Measurements from ENCODE around the gene CIP2A.

CIP2A gene

DNA sequence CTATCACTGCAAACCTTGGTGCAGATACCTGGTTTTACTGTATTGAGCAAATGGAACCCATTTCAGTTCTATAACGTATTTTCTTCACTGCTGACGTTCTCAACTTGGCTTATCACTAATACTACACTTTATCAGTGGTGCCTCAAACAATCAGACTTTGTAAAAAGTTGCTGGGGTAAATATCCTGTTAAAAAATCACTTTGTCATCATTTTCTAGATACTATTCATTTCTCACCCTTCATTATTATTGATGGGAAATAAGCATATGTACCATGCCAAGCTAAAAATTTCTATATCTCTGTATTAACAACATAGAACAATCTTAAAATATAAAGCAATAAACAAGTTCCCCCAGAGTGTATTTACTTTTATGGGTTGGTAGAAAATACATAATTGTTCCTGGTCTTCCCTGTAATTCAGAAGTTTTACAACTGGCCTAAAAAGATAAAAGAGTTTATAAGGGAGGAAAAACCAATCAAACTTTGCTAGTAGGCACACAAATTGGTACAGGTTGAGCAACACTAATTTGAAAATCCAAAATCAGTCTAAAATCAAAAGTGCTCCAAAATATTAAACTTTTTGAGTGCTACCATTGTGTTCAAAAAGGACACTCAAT is 33.2 kb downstream of the CIP2A start:
- DNase-seq = no peak

DNA sequence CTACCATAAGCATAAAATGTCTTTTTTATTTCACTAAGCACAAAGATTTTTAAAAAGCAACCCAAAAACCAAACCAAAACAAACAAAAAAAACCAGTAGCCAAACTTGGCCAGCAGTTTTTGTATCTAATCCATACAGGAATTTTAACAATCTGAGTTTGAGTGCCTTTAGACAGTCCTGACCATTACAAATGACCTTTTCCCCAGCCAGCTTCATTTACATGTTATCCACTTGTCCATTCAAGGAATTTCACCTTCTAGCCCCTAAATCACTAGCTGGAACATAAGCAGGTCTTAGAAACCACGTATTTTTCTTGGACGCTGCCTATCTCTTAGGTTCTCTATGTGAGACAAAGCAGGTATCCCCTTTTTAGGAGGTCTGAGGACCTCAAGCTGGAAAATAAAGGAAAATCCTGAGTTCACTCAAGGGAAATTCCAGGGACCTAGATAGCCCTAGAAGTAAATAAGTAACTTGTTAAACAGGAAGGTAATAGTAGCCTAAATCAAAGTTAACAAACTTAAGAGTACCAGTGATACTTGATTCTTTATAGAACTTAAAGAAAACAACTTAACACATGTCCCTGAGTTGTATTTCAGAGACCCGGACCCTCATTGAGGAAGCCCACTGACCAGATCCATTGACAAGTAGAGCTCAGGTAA is 34.2 kb downstream of the CIP2A start:
- DNase-seq = no peak

DNA sequence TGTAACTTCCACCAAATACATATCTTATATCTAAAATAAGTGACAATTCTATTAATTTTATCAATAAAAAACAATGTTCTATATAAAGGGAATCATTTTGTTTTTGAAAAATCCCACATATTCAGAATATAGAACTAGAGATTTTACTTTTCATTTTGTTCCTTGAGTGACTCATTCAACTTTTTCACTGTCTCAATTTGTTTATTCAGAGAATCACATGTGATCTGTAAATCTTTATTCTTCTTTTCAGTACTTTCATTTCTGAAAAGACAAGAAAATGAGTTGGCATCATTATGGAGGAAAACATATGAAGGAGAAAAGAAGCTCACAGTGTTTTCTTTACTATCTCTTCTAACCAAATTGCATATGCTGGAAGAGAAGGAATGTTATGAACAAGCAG is 35.0 kb downstream of the CIP2A start:
- DNase-seq = no peak

DNA sequence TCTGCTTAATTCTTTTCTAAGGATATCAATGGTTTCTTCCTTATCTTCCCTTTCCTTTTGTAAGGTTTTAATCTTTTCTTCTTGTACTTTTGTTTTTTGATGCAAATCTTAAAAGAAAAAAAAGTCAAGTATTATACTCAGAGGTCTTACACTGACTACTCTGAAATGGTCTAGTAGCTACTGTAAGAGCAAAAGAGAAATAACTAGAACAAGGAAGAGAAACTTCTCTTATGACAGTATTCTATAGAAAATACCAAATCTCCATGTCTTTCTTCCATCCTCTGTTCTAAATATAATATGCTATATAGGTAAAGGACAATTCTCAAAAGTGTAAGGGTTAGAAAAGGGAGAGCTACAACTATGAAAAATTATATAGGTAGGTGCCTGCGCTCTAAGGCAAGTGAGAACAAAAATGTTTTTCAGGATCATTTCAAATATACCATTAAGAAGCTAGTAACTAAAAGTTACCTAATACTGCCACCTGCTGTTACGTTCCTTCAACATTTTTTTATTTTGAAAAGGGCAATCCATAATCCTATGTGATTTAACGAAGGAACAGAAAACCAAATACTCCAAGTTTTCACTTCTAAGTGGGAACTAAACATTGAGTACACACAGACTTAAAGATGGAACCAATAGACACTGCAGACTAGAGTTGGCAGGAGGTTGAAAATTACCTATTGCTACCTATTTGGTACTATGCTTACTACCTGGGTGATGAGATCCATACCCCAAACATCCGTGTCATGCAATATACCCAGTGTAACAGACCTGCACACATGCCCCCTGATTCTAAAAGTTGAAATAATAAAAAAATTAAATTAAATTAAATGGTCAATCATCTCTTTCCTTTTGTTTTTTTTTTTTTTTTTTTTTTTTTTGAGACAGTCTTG is 36.7 kb downstream of the CIP2A start:
- DNase-seq = peak; percentile 69

DNA sequence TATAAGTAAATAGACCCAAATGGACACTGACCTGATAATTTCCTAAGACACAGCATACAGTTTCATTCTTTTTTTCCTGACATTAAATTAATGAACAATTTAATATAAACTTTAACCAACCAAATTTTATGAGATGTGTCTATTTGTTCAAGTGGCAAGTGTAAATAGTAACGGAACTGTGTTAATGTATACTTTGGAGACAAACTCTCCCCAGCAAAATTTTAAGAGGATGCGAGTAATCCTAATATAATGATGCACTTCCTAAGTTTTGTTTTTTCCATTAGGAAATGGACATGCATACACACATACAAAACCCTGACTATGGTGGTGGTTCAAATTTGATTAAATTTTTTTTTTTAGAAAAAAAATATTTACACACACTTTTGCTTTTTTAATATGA is 40.4 kb downstream of the CIP2A start:
- DNase-seq = no peak

DNA sequence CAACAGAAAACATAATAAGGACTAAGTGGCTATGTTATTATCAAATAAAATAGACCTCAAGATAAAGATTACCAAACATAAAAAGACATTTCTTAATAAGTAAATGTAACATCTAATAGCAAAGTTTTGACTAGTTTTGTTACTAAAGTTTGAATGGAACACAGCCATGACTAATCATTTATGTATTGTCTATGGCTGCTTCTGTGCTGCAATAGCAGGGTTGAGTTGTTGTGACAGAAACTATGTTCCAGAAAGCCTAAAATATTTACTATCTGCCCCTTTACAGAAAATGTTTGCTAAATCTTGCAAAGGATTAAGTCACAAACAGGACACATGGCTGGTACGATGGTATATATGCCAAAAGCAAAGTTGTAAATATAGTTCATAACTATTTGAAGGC is 40.9 kb downstream of the CIP2A start:
- DNase-seq = no peak

DNA sequence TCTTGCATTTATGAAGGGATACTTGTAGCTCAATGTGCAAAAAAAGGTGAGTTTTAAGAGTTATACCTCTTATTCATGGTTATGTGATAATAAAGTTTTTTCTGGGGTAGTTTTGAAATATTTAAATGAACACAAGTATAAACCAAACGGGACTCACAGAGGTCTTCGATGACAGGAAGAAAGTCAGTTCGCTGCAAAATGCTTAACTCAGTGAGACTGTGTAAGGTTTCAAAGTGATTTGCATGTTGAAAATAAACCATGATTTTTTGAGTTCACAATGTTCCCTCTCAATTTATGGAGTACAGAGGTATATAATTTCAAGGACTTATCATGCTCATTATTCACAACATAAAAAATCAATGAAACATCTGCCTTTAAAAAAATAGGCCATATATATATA is 42.5 kb downstream of the CIP2A start:
- no peak for DNase-seq

DNA sequence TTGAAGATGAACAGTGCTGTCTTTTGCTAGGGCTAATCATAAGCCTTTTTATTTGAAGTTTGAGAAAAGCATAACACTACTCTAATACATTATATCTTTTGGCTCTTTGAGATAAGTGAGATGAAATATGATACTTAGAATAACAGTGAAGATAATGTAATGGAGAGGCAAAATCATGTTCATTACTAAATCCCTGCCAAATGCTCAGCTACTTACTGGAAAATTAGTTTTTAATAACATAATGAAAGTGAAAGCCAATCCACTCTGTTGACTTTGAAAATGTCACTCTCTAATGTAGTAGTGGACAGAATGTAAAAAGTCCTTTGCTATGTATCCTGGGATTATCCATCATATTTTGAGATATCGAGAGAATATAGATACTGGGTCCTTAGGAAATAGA is 43.0 kb downstream of the CIP2A start:
- DNase-seq = no peak

DNA sequence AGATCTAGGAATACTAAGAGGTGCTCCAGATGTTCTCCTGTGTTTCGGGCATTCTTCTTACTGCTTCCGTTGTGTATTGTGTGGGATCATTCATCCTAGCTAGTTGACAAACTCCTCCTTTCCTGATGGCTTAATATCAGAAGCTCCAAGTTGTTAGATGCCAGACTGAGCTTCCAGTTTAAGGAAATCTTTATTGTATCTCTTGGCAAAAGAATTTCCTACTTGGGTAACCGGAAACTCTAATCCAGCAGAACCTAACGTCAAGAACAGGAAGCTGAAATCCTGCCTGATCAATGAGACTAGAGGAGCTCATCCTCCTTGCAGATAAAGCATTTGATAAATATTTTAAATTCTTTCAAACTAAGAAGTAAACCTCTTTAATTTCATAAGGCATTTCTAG is 51.2 kb downstream of the CIP2A start:
- DNase-seq = no peak

DNA sequence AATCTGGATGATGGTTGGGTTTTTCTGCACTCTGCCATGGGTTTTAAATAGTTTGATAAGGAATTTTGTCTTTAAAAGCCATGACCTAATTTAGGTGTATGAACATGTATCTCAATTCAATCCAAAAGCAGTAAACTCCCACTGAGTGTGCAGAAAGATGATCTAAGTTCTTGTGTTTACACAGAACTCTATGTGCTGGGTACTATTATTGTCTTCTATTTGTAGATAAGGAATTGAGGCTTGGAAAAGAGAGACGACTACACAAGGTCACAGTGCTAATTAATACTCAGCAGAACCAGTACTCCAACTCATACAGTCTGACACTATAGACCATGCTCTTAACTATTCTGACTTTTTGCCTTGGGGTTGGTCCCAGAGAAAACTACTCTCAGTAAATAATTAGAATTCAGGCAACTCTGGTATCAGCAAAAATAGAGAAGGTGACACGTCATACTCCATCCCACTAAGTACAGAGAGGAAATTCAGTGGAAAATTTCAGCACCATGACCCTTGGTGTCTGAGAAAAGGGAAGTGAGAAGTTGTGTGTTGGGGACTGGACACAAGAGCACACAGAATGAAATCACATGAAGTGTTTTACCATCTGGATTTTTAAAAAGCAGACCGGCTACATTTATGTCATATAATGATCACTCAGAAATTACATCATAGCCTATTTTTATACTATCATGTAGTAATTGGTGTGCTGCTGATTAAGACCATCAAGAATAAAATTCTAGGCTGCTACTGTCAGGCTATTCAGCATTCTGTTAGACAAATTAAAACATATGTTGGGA is 60.6 kb downstream of the CIP2A start:
- DNase-seq = no peak

DNA sequence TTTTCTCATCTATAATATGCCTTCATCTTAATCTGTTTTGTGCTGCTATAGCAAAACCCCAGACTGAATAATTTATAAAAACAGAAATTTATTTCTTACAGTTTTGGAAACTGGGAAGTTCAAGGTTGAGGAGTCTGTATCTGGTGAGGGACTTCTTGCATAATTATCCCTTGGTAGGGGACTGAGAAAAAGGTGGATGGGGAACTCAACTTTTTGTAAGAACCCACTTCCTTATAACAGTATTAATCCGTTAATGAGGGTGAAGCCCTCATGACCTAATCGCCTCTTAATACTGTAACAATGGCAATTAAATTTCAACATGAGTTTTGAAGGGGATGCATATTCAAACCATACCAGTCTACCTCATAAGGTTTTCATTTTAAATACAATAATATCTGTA is 61.4 kb downstream of the CIP2A start:
- no peak for DNase-seq

DNA sequence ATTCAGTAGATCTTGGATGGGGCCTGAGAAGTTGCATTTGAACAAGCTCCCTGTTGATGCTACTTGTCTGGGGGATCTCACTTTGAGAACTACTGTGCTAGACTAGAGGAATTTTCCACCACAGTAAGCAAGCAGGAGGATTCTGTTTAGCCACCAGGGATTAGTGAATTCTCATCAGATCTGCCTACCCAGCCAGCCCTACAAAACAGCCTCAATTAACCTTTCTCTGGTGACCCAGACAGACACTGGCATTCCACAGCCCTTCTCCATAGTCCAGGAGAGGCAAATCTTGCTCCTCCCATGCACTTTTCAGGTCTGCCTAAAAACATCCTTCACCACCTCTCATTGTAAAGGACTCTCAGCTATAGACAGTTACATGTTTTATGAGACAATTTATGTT is 62.1 kb downstream of the CIP2A start:
- no peak for DNase-seq

DNA sequence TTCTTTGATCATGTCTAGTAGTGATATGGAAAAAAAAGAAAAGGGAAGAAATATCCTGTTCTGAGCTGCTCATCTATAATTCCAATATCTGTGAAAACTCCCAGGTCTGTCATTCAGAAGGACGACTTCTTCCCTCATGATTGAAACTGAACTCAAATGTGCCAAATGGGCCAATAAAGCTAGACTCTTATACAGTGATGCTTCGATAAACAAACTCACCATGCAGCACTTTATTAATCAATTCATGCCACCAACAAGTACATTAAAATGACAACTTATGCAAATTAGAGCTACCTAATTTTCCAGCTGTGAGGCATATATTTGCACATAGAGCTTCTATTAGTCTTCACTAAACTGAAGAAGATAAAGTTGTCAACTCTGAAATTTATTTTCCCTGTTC is 63.3 kb downstream of the CIP2A start:
- DNase-seq = no peak

DNA sequence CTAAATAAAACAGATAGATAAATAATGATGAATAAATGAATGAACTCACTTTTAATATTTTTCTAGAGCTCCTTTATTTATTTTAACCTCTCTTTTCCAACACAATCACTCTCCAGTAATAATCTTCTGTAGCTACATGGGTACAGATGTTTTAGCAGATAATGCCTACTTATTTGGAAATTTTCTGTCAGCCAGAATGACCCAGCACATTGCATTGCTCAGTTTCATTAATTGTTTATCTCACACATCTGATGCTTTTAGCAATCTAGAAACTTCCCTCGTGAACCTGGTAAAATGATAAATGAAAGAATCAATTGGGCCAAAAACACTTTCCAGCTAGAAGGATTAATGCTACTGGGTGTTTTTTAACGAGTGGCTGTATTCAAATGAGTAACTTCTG is 64.0 kb downstream of the CIP2A start:
- no peak for DNase-seq

DNA sequence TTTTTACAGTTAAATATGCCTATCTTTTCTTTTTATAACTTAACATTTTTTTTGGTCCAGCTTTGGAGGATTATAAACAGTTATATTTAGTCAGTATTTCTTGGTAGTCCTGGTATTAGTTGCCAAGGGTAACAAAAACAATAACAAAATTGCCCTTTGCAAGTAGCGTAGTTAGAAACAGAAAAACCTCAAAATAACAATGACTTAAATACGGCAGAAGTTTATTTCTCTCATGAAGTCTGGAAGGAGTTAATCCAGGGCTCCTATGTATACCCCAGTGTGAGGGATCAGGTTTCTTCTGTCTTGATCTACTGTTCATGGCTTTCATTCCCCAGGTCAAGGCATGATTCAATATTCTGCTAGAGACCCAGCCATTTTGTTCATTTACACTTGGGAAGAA is 64.7 kb downstream of the CIP2A start:
- no peak for DNase-seq

DNA sequence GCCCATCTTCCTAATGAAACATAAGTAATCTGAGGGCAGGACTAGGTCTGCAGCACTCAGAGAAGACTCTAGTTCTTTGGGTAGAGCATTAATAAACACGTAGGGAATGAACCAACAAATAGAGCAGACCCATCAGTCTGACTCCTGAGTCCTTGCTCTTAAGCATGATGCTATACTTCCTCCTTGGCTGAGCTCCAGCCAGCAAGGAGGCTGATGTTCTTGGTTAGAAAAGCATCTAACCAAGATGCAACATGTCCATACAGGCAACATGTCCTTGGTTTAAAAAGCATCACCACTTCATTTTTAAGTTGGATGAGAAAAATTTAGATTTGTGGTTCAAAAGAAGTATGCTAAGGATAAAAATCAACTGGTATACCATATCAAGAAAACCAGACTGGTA is 70.3 kb downstream of the CIP2A start:
- no peak for DNase-seq

DNA sequence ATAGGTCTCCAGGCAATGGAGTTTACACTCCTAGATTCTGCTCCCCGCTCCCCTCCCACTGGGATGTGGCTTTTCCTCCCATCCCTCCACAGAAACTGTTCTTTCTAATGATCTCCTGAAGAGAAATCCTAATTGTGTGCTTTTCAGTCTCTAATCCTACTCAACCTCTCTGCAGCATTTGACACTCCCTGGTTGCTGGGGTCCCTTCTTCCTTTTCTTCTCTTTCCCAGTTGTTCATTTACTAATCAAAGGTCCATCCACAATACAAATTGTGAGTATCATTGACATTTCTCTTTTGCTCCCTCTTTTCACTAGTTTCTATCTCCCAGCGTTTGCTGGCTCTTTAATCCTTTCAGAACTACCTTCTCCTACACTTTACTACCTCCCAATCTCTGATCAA is 72.4 kb downstream of the CIP2A start:
- DNase-seq = no peak

DNA sequence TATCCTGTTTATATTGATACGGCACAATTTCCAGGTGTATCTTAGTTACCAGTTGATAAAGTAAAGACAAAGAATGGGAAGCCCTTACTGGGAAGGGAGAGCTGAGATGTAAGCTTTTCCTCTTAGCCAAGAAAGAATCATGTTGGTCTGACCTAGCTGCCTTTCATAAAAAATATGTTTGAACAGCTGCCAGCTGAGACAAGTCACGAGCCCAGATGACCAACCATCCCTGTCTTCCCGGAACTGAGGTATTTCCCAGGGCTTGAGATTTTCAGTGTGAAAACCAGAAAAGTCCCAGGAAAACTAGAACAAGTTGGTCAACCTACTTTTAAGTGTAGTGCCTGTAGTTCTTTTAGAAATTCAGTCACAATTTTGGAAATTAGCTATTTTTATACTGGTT is 75.3 kb downstream of the CIP2A start:
- DNase-seq = no peak

DNA sequence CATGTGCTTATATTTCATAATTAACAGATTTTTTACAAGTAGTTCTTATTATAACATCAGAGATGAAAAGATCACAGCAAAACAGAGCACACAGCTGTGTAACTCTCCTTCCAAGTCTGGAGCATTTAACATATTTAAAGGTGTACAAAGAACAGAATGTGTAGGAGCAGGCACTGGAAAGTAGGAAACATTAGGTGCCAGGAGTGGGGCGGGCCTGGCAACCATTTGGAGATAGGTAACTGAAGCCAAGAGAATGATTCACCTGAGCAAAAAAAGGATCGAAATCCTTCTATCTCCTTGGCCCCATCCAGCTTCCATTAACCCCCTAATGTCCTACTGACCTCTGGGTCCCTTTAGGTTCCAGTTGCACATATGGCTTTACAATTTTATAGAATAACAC is 76.6 kb downstream of the CIP2A start:
- no peak for DNase-seq

DNA sequence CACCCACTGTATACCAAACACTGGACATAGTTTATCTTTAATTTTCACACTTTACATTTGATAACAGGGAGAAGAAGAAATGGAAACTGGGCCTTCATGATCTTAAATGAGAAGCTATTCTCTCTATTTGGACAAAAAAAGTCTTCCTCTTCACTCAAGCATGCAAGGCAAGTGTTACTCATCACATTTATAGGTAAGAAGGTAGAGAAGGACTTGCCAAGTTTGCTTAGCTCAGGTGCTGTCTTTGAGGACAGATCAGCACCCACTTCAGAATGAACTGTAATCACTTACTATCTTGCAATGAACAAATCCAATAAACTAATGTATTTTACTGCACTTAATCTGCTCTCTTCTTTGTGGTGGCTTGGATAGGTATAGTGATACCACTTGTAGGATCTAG is 77.7 kb downstream of the CIP2A start:
- DNase-seq = no peak

DNA sequence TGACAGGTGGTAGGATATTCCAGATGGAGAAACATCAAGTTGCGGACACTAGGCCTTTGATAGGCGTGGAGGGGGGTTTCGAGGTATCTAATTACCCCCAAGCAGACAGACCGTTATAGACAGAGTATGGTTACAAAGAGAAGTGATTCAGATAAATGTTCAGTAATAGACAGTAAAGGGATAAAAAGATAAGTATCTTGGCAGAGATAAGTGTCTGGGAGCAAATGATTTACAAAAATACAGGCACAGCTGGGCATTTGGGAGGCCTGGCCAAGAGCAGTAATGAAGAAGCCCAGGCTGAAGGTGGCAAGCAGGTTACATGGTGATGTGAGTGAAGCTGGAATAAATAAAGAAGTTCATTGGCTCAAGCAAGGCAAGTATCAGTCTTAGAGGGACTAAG is 78.2 kb downstream of the CIP2A start:
- no peak for DNase-seq

DNA sequence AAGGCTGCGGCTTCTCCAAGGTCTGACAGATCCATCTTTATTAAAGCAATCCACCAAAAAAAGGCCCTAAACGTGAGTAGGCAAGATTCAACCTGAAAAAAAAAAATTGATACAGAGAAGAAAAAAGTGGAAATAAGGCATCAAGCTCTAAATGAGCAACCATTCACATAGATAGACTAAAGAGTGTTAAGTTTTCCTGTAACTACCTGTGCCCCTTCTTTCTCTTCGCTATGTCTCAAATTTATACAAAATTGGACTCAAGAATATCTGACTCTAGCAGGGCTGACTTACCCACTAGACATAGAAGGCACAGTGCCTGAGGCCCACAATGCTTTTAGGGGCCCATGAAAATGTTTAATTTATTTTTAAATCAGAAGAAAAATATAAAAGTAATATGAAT is 78.7 kb downstream of the CIP2A start, which contains the start of gene MYH15:
Gene MYH15 (minus strand): TSS at position 101 of the 400 bp plus-strand sequence. CDS start 66 bp downstream, at position 35.
- no peak for DNase-seq

DNA sequence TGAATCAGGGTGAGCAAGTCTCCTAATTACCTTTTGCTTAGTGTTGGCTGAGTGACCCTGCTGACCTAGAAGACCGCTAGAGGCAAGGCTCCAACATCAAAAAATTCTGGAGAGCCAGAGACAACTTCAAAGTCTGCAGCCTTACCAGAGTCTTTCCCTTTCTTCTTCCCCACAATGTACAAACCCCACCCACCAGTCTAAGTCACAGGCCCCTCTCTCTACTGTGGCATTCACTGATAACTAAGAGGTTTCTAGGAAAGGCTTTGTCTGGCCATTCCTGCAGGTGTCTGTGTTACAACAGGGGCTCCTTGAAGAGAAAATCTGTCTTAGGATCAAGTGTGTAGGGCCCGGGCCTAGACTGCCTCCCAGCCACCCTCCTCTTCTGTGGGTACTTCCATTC is 79.4 kb downstream of the CIP2A start:
- no peak for DNase-seq
